ENCODE measurements around the gene FAM25A.

Gene FAM25A

GRCh38 chr10:87059401-87059800 lies 39.3 kb downstream of the FAM25A start:
- FAIRE-seq = no peak

DNA sequence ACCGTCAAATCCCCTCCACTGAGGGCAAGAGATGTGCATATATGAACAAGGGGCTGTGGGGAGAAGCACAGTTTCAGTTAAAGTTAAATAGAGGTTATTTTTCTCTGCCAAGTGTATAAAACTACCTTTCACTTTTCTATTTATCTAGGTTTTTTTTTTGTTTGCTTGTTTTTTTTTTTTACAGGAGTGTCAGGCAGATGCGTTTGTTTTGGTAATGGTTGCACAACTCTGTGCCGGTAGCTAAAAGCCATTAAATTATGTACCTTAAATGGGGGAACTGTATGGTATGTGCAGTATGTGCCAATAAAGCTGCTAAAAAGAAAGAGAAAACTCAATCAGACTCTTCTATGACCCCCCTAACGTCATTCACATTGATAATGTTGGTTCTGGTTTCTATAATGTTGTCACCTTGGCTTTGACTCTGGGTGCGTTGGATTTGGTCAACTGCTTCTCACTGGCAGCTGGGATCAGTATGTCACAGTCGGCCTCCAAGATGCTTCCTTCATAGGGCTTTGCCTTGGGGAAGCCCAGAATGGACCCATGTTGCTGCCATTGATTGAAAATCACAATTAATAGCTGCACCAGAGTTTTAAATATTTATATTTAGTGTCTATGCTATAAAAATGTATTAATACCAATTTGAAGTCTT lies 40.3 kb downstream of the FAM25A start:
- FAIRE-seq = no peak
- no peak for DNase-seq (ENCODE audit: low spot score)

More at GRCh38 chr10:87059401-87059800, 39.3 kb downstream of the FAM25A start:
- DNase-seq (ENCODE audit: low spot score) = no peak

DNA sequence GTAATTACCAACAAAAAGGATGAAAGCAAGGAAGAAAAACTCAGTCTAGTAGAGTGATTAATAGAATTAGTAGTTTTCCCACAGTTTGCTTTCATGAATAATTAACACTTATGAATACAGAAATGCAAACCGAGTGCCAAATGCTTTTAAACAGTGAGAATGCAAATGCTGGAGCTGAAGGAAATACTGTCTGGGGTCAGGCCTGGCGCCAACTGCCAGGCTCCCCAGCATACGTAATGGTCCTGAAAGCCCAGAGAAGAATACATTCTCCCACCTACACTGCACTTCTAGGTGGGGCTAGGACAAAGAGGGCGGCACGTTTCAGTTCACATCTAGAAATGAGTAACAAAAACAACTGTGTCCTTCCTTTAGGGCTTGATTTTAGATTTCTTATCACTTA lies 44.6 kb downstream of the FAM25A start:
- no peak for FAIRE-seq

DNA sequence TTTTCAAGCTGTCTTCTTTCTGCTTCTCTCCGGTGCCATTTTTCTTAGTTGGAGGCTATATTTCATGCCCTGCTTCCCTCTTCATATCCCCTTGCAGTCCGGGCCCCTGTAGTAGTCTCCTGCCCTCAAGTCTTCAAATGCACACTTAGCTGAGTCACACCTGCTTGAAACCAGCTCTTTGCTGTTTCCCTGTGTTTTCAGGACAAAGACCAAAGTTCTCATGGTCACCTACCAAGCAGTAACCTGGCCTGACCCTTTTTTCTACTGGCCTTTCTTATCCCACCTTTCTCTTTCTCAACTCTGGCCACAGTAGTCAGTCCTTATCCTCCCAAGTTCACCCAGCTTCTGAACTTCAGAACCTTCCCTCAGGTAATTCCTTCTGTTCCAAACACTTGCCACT lies 46.1 kb downstream of the FAM25A start:
- FAIRE-seq (no peak), DNase-seq (ENCODE audit: low spot score) (no peak)

More for the DNA sequence above, 44.6 kb downstream of the FAM25A start:
- no peak for DNase-seq (ENCODE audit: low spot score)

- DNase-seq (ENCODE audit: low spot score) = no peak
- no peak for FAIRE-seq
Observed at GRCh38 chr10:87066865-87067264, 46.8 kb downstream of the FAM25A start.

DNA sequence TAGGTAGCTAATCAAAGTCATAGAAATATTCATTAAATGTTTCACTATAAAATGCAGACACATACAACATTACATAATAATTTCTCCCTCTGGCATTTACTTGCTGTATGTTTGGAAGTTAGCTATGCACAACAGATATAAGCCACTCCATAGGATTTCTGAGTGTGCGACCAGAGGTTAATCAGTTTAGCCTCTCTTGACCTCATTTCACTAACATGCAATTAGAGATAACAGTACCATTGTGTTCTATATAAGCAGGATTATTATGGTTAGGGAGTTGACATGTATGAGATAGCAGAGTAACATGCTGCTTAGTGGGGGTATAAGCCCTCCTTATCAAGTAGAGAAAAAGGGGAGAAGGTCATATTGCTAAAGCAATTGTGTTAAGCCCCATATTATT lies 48.2 kb downstream of the FAM25A start:
- DNase-seq (ENCODE audit: low spot score) (no peak), FAIRE-seq (no peak)

DNA sequence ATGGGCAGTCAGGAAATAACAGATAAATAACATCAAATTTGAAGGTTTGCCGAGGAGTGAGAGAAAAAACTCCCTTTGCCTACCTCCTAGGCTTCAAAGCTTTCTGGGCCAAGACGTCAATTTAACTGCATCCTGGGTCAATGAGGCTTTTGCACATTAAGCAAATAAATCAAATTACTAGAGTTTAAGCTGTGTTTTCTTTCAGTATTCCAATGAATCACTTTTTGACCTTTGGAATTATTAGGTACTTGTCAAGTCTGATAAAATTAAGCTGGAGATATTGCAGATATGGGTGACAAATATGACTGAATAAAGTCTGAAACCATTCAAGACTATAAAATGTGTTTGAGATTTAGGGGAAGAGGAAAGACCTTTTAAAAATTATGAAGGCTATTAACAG lies 52.4 kb downstream of the FAM25A start:
- no peak for FAIRE-seq
- no peak for DNase-seq (ENCODE audit: low spot score)

All from urothelium cell line (cell line).